Nucleus accumbens (tissue), 56 donors: Measurements from ENCODE around the gene GUK1.
"Not testable (repeated sequence)": the region's sequence is repeated elsewhere in the genome, so short reads cannot be mapped to it uniquely, and the experiment has no call there.

ENCODE experiments used
- DNase-seq, 56 donors: peaks; one replicate each; lab custom pipeline; 2025; lab: John Stamatoyannopoulos, UW

Gene GUK1

GRCh38 chr1:228172591-228173527 is 32.8 kb downstream of the GUK1 start:
- DNase-seq, result no peak

- DNase-seq, result not testable (repeated sequence)
Observed at GRCh38 chr1:228173528-228174481, 33.7 kb downstream of the GUK1 start.

- no peak for DNase-seq
Observed at GRCh38 chr1:228174482-228175315, 34.6 kb downstream of the GUK1 start.

GRCh38 chr1:228175316-228176023 is 35.4 kb downstream of the GUK1 start:
- DNase-seq, result no peak

- no peak for DNase-seq
Observed at GRCh38 chr1:228176024-228176395, 35.9 kb downstream of the GUK1 start.

DNA sequence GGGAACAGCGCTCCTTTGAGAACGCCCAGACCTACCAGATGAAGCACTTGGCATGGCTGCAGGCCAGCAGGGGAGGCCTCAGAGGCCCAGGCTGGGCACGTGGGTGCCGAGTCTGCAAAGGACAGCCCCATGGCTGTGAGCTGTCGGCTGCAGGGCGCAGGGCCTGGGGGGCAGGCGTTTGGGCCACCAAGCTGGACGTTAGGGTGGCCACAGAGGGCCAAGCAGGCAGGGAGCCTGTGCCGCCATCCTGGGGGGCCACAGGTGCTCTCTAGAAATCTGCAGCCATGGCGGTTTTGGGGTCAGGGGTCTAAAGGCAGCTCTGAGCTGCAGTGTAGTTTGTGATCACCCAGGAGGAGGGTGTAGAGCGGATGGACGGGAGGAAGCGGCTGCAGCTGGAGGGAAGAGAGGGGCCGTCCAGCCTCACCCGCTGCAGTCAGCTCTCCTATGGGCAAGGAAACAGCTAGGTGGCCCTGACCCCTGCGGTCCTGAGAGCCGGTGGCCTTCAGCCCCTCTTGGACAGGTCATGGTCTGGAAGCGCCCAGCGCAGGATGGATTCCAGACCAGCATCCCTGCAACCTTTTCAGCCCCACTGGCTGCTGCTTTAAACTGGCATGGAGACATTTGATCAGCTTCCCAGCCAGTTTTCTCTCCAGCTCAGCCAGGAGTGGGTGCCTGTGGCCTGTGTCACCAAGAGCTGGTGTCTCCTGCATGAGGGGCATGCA is 36.5 kb downstream of the GUK1 start:
- DNase-seq, result peak in 6 of 56 donors; percentile 7 to 48 (median 20)

DNA sequence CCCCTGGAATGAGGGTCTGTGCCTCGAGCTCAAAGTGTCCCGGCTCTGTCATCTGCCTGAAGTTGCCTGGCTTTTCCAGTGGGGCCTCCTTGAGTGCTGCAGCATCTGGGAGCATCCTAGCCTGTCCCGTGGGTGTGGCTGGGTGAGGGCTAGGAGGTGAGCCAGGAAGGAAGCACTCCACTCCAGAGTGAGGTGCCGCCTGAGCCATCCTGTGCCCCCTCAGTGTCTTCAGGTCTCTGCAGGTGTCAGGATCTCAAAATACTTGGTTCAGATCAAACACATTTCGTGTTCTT is 37.0 kb downstream of the GUK1 start:
- no peak for DNase-seq

- DNase-seq, result no peak
Observed at GRCh38 chr1:228177721-228178710, 37.9 kb downstream of the GUK1 start.

GRCh38 chr1:228178737-228179684 is 38.9 kb downstream of the GUK1 start:
- no peak for DNase-seq

DNA sequence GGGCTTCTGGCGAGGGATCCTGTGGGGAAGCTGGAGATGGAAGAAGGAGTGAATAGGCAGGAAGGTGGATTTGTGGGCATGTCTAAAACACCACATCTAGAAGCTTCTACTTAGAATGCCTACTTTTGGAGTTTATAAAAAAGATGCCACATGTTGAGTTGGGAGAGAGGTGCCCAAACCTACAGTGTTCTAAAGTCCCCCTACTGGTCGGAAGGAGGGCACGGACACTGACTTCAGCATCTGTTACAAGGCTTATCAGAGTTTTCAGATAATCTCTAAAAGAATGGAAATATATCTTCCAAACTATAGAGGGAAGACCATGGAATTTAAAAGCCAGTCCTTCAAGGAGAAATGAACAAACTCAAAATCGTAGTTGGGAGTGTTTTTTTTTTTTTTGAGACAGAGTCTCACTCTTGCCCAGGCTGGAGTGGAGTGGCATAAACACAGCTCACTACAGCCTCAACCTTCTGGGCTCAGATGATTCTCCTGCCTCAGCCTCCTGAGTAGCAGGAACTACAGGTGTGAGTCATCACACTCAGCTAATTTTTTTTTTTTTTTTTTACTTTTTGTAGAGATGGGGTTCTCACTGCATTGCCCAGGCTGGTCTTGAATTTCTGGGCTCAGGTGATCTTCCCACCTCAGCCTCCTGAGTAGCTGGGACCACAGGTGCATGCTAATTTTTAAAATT is 40.3 kb downstream of the GUK1 start:
- no peak for DNase-seq

DNA sequence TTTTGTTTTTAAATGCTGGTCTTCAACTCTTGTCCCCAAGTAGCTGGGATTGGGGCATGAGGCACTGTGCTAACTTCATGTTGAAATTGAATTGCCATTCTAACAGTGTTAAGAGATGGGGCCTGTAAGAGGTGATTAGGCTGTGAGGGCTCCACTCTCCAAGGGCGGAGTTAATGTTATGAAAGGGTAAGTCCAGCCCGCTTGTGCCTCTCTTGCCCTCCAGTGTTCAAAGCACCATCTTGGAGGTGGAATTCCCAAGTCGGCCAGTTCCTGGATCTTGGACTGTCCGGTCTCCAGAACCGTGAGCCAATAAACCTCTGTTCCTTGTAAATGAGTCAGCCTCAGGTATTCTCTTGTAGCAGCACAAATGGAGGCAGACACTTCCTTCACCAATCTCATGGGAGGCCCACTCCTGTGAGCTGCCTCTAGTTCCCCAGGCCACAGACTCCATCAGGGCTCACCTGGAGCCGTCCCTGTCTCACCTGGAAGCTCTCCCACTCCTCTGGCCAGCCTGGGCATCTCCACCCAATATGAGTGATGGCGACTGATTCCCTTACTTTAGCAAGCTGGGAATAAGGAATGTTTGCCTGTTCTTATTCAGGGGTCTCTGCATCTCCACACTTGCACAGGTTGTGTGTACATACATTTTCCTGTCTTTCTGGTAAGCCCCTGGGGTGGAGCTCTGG is 41.0 kb downstream of the GUK1 start:
- DNase-seq, result no peak

DNA sequence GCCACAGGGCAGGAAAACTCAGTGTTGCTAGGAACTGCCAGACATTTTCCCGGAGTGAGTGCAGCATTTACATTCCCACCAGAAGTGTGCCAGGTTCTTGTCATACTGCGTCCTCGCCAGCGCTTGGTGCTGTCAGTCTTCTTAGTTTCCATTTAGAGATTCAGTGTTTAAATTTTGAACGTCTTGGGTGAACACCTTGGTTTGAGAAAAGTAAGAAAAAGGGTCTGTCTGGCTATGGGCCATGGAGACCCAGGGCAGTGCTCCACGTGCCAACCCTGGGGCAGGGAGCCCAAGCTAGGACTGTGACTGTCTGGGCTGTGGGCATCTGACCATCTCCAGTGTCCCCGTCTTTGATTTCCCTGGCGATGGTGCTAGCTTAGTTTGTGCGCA is 41.6 kb downstream of the GUK1 start:
- DNase-seq, result no peak

GRCh38 chr1:228182296-228183030 is 42.4 kb downstream of the GUK1 start:
- no peak for DNase-seq

GRCh38 chr1:228184152-228184551 is 44.1 kb downstream of the GUK1 start:
- DNase-seq, result no peak

GRCh38 chr1:228185641-228185965 is 45.5 kb downstream of the GUK1 start:
- DNase-seq, result no peak
